ENCODE data around the gene EEIG2. TPM values are rescaled to one million over a fixed set of nuclear protein-coding genes. Genes with fewer than 3 reads are reported as not detected.

The EEIG2 gene
- 7.4 and 7.9 TPM in 2 replicates for polyA plus RNA-seq (2011; rRNA removed)
- 1.9 and 2.2 TPM in 2 replicates for polyA plus RNA-seq (2012; cell fraction: cytosol; rRNA removed)
- 1.3 and 2.0 TPM in 2 replicates for polyA plus RNA-seq (2012; cell fraction: nucleus; rRNA removed)
- 4.9 to 5.3 TPM (median 5.2 TPM) in 3 replicates for polyA plus RNA-seq (2017; fragmentation: RNase III; extraction: RNeasy Plus Mini Kit Qiagen cat#74134 plus additional on column Dnase treatment)
- polyA minus RNA-seq (2011; rRNA and poly(A)+ RNA removed): 5.0 and 5.1 TPM in 2 replicates

- WGBS (ENCODE audit: missing lambda C conversion rate): 31% methylated on average over 28 of the region's 59 CpGs
- DNase-seq (ENCODE audit: low read depth in 1 of 2, low spot score in 1 of 2) (peak; percentile 51 to 85), ATAC-seq (peak; percentile 82 to 85), FAIRE-seq (no peak)
- ChIA-PET POLR2A (interaction anchor here (0.8 to 2.2 kb wide), 5 partner anchors 56 to 359 kb away, joined by 3 to 12 read pairs (median 3); partner anchors contain the start of genes HENMT1, PRPF38B and SLC25A24), CTCF (interaction anchor here (0.7 to 4.7 kb wide), 20 partner anchors 8 to 778 kb away, joined by 3 to 41 read pairs (median 4); partner anchors contain the start of gene HENMT1)
- H3K4me1 ChIP-seq: peaks cover 19% of the 10 kb centered on the region
- TF ChIP-seq KDM1A (IDR thresholded peaks at IDR 0.05; ENCODE audit: low read depth) (no peak), SREBF2 (IDR thresholded peaks at IDR 0.05) (no peak), MAX (IDR thresholded peaks at IDR 0.05) (peak; percentile 51), SMC3 (IDR thresholded peaks at IDR 0.05) (peak; percentile 25; the same call in 1 of the 3 replicates), FOXS1 (CRISPR knock-in tag; IDR thresholded peaks at IDR 0.05) (no peak), MAZ (IDR thresholded peaks at IDR 0.05; ENCODE audit: borderline replicate concordance, low read depth, low read length) (0 out of 2 replicates have a peak, but pooled peaks have one; percentile 51), CTCF (IDR thresholded peaks at IDR 0.05) (peak; percentile 66), JUN (IDR thresholded peaks at IDR 0.05) (peak in 1 of 2 experiments; percentile 46; a peak in 1 of 5 replicates)
- H3K27ac ChIP-seq: peak within 1 kb of the TSS; percentile 74 to 94
- peak within 1 kb of the TSS; percentile 66 for H3K4me3 ChIP-seq
- no peaks in the 10 kb centered on the region for H3K9me3 ChIP-seq
- peak within 1 kb of the TSS; percentile 98 for H3K4me2 ChIP-seq
These were observed at the start of gene EEIG2 for GRCh38 chr1:108559215-108560186. Gene EEIG2 (plus strand): TSS chr1:108560100. CDS start chr1:108560429, 329 bp downstream.

GRCh38 chr1:108511764-108512163 is 48.1 kb upstream of the EEIG2 start:
- WGBS (ENCODE audit: missing lambda C conversion rate): 51% methylated on average over 3 of the region's 3 CpGs
- no peaks in the 10 kb centered on the region for H3K9me3 ChIP-seq
- DNase-seq (ENCODE audit: low read depth in 1 of 2, low spot score in 1 of 2): peak in 1 of 2 experiments; percentile 6
- ChIA-PET POLR2A (no interaction called here), CTCF (interaction anchor here (0.6 to 6.9 kb wide), 8 partner anchors 9 to 577 kb away, joined by 3 to 55 read pairs (median 6); partner anchors contain the start of gene EEIG2)
- no peak for FAIRE-seq
- H3K27ac ChIP-seq: no peak overlapping the region
- no peak overlapping the region for H3K4me3 ChIP-seq
- TF ChIP-seq ZSCAN20 (CRISPR knock-in tag; IDR thresholded peaks at IDR 0.05) (no peak), NPAS2 (CRISPR knock-in tag; IDR thresholded peaks at IDR 0.05; ENCODE audit: borderline replicate concordance) (no peak), FOSL2 (IDR thresholded peaks at IDR 0.05) (no peak), FOSL2 (CRISPR knock-in tag; IDR thresholded peaks at IDR 0.05) (no peak), RCOR1 (IDR thresholded peaks at IDR 0.05; ENCODE audit: low read depth, low read length) (no peak), REST (IDR thresholded peaks at IDR 0.05) (no peak), KDM5A (IDR thresholded peaks at IDR 0.05) (no peak), HEYL (CRISPR knock-in tag; IDR thresholded peaks at IDR 0.05) (no peak), E2F6 (IDR thresholded peaks at IDR 0.05; ENCODE audit: borderline replicate concordance, low read depth) (no peak), TP53 (CRISPR knock-in tag; IDR thresholded peaks at IDR 0.05) (no peak), PBX3 (IDR thresholded peaks at IDR 0.05) (no peak), RARB (CRISPR knock-in tag; IDR thresholded peaks at IDR 0.05) (no peak), FOSB (CRISPR knock-in tag; IDR thresholded peaks at IDR 0.05) (no peak), MAFK (IDR thresholded peaks at IDR 0.05; ENCODE audit: partially characterized antibody) (no peak), ELK1 (IDR thresholded peaks at IDR 0.05; ENCODE audit: low read depth, low read length) (no peak), JUN (IDR thresholded peaks at IDR 0.05) (no peak)
- no peak overlapping the region for H3K4me2 ChIP-seq
- no peaks in the 10 kb centered on the region for H3K4me1 ChIP-seq
- no peak for ATAC-seq
